PFSK-1 (cell line): ENCODE results near the gene SH2D7.

Experiments
- FOXP2 ChIP-seq: optimal IDR thresholded peaks from 2 replicates; pipeline ENCODE3; 2011; ENCODE audit warnings: borderline replicate concordance, control low read depth, inconsistent platforms; ENCODE audit not compliant: insufficient read depth; ENCODE audit errors: extremely low read length, extremely low read depth
- POLR2AphosphoS5 ChIP-seq: IDR thresholded peaks from 2 replicates; pipeline ENCODE4 v1.6.1; 2012; ENCODE audit warnings: low read depth, mild to moderate bottlenecking, control low read depth, low read length, moderate library complexity
- SIN3A ChIP-seq: IDR thresholded peaks from 2 replicates; pipeline ENCODE4 v1.6.1; 2012; ENCODE audit warnings: mild to moderate bottlenecking, low read length, moderate library complexity, borderline replicate concordance; ENCODE audit not compliant: insufficient read depth
- TAF1 ChIP-seq: IDR thresholded peaks from 2 replicates; pipeline ENCODE4 v1.6.1; 2012; ENCODE audit warnings: low read length, control low read depth, borderline replicate concordance; ENCODE audit not compliant: insufficient read depth
- TF ChIP-seq, protein P1 (sequence below), 2 experiments: IDR thresholded peaks; 2 replicates each; pipeline versions ENCODE4 v1.6.1 to v1.8.0; 2011 to 2012; ENCODE audit warnings: low read depth in 2 of 2, low read length in 2 of 2, control low read depth in 1 of 2, inconsistent platforms in 1 of 2, mild to moderate bottlenecking in 1 of 2, moderate library complexity in 1 of 2; ENCODE audit not compliant: insufficient read depth in 1 of 2

SH2D7 gene

DNA sequence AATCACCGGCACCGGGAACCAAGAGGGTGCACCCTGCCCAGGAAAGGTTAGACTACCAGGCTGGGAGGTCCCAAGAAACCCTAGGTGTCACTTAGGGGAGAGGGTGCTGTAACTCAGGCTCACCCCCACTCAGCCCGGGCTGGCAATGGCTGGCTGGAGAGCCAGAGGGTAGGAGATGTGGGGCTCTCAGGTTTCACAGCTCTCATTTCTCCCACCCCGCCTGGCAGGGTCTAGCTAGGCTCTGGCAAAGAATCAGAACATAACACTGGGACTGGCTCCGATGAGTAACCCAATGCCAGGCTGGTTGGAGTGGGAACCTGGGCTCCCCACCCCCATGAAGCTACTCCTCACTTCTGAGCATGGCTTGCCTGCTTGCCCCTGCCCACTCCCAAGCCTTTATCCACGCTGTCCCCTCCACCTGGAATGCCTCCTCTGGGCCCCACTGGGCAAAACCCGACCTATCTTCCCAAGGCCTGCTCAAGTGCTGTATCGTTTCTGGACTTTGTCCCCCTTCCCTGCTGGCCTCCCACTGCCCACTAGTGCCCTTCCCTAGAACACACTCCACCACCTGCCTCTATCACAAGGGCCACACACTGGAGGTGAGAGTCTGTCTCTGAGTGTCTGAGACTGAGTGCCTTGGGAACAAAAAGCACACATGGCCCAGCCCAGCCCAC lies 36.9 kb downstream of the SH2D7 start:
- TF ChIP-seq TAF1 (no peak), POLR2AphosphoS5 (no peak), SIN3A (no peak), FOXP2 (no peak)
- TF ChIP-seq, protein P1, sequence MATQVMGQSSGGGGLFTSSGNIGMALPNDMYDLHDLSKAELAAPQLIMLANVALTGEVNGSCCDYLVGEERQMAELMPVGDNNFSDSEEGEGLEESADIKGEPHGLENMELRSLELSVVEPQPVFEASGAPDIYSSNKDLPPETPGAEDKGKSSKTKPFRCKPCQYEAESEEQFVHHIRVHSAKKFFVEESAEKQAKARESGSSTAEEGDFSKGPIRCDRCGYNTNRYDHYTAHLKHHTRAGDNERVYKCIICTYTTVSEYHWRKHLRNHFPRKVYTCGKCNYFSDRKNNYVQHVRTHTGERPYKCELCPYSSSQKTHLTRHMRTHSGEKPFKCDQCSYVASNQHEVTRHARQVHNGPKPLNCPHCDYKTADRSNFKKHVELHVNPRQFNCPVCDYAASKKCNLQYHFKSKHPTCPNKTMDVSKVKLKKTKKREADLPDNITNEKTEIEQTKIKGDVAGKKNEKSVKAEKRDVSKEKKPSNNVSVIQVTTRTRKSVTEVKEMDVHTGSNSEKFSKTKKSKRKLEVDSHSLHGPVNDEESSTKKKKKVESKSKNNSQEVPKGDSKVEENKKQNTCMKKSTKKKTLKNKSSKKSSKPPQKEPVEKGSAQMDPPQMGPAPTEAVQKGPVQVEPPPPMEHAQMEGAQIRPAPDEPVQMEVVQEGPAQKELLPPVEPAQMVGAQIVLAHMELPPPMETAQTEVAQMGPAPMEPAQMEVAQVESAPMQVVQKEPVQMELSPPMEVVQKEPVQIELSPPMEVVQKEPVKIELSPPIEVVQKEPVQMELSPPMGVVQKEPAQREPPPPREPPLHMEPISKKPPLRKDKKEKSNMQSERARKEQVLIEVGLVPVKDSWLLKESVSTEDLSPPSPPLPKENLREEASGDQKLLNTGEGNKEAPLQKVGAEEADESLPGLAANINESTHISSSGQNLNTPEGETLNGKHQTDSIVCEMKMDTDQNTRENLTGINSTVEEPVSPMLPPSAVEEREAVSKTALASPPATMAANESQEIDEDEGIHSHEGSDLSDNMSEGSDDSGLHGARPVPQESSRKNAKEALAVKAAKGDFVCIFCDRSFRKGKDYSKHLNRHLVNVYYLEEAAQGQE (IDR thresholded peaks at IDR 0.05; ENCODE audit: insufficient read depth in 1 of 2, low read depth in 2 of 2, low read length in 2 of 2): no peak

DNA sequence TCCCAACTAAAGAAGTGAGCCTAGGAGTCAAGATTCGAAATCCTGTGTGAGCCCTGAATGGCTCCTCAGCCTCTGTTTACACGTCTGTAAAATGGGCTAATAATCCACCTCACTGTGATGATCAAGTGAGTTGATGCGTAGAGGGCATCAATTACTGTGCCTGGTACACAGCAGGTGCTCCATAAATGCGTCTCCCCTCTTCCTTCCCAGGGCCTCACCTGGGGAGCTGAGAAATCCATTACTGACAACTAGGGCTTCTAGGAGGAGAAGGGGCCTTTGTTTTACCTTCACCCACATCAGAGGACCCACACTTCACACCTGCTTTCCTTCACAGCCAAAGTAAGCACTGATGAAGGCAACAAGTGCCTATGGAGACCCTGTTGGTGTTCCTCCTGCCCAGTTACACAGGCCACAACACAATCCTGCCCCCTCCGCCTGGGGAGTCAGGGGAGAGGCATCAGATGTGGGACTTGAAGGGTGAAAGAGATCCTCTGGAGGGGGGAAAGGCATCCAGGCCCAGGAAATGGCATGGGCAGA lies 37.5 kb downstream of the SH2D7 start:
- TF ChIP-seq SIN3A (no peak), TAF1 (no peak), POLR2AphosphoS5 (no peak), FOXP2 (no peak)
- TF ChIP-seq, protein P1 (IDR thresholded peaks at IDR 0.05; ENCODE audit: insufficient read depth in 1 of 2, low read depth in 2 of 2, low read length in 2 of 2): no peak

DNA sequence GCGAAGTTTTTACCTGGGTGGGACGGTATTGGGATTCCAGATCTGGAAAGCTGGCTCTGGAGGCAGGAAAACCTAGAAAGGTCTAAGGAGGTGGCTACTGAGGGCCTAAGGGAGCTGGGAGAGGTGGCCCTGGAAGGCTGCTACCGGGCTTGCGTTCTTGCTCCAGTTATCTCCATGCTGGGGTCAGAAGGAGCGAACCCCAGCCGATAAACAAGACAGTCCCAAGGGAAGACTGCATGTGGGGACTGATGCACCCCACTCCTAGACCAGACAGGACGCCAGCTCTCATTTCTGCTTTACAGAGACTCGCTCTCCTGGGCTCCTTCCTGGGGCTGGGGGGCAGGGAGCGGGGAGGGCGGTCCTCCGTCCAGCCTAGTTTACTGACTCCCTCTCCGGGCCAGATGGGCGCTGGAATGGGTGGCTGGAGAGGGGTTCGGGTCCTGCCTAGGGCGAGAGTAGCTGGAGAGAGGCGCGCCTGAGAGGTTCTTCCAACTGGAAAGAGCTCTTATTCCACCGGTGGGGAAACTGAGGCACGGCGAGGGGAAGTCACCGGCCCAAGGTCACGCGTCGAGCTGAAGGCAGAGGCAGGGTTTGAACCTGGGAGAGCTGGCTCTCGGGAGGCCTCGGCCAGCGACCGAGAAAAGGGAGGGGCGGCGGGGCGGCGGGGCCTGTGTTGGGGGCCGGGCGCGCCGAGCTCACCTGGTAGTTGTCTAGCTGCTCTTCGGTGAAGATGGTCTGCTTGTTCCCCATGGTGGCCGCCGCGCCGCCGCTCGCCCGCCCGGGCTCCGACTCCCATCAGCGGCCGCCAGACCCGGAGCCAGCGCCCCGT lies 38.3 kb downstream of the SH2D7 start:
- TF ChIP-seq TAF1 (no peak), SIN3A (no peak), POLR2AphosphoS5 (no peak), FOXP2 (no peak)
- TF ChIP-seq, protein P1 (IDR thresholded peaks at IDR 0.05; ENCODE audit: insufficient read depth in 1 of 2, low read depth in 2 of 2, low read length in 2 of 2): no peak

DNA sequence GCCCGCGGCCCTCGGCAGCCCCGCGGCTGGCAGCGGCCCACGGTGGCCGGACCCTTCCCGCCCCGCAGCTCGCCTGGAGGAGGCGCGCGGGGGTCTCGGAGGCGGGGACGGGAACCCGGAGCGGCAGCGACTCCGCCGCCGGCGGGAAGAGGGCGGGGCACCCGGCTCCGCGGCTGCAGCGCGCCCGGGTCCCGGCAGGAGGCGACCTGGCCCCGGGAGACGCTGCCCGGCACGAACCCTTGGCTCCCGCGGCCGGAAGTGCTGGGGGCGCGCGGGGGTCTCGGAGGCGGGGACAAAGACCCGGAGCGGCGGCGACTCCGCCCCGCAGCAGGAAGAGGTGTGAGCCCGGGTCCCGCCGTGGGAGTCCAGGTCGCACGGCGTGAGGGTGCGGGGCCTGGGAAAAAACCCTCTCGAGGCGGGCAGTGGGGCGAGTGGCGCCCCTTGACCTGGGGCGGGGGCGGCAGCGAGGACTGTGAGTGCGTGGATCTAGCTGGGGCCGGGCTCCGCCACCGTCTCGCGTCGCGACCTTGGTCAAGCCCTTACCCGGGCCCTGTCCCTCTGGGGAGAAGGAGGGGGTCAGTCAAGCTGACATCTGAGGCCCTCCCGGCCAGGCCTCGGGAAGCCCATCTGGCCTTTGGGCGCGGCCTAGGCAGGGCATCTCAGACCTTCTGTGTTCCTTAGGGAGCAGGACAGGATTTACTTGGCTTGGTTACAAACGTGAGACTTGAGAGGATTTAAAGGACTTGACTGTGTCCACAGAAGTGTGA lies 39.1 kb downstream of the SH2D7 start, which contains the start of gene CIB2:
Gene CIB2, minus strand, starts transcription at position 151 of the 767 bp plus-strand sequence. CDS start 230 bp downstream, outside the sequence.
- TF ChIP-seq, protein P1 (IDR thresholded peaks at IDR 0.05; ENCODE audit: insufficient read depth in 1 of 2, low read depth in 2 of 2, low read length in 2 of 2): no peak
- peak; percentile 91 for TF ChIP-seq FOXP2
- TF ChIP-seq POLR2AphosphoS5: 0 out of 2 replicates have a peak, but pooled peaks have one; percentile 35
- no peak for TF ChIP-seq TAF1
- TF ChIP-seq SIN3A: no peak
